Mucosa of rectum (tissue), 2 donors: ENCODE measurements around the gene PYCR2.
"Not testable (repeated sequence)": the region's sequence is repeated elsewhere in the genome, so short reads cannot be mapped to it uniquely, and the experiment has no call there.

Experiments
- H3K27ac ChIP-seq, 2 donors: one replicate each; pipeline ENCODE4 v1.7.0; 2013; ENCODE audit warnings: inconsistent platforms in 2 of 2, low read depth in 2 of 2, low read length in 2 of 2
- H3K27me3 ChIP-seq, 2 donors: one replicate each; pipeline ENCODE4 v1.7.0; 2013; ENCODE audit warnings: low read length in 2 of 2; ENCODE audit not compliant: control insufficient read depth in 2 of 2, insufficient read depth in 2 of 2
- H3K36me3 ChIP-seq, 2 donors: one replicate each; pipeline ENCODE4 v1.7.0; 2013; ENCODE audit warnings: low read length in 2 of 2; ENCODE audit not compliant: control insufficient read depth in 2 of 2, insufficient read depth in 2 of 2
- H3K4me1 ChIP-seq, 2 donors: one replicate each; pipeline ENCODE4 v1.7.0; 2013; ENCODE audit warnings: low read length in 2 of 2, mild to moderate bottlenecking in 1 of 2; ENCODE audit not compliant: control insufficient read depth in 2 of 2, insufficient read depth in 2 of 2
- H3K4me3 ChIP-seq, 2 donors: one replicate each; pipeline ENCODE4 v1.7.0; 2013; ENCODE audit warnings: low read length in 2 of 2
- H3K9ac ChIP-seq, 2 donors: one replicate each; pipeline ENCODE4 v1.7.0; 2013; ENCODE audit warnings: low read length in 2 of 2, low read depth in 1 of 2, mild to moderate bottlenecking in 1 of 2
- H3K9me3 ChIP-seq, 2 donors: one replicate each; pipeline ENCODE4 v1.7.0; 2013; ENCODE audit warnings: low read length in 2 of 2; ENCODE audit not compliant: control insufficient read depth in 2 of 2
- donor health status: healthy.
- donor health status: Normal muscosa, but diverticular disease.

Gene PYCR2

DNA sequence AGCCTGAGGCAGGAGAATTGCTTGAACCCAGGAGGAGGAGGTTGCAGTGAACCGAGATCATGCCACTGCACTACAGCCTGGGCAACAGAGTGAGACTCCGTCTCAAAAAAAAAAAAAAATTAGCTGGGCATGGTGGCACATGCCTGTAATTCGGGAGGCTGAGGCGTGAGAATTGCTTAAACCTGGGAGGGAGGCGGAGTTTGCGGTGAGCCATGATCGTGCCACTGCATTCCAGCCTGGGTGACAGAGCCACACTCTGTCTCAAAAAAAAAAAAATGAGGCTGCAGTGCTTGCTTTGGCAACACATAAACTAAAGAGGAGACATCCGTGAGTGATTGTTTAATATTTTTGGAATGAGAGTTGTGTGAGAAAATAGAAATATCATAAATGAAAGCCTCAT, 12.0 kb upstream of the PYCR2 start:
- not testable (repeated sequence) for H3K27me3 ChIP-seq, H3K9ac ChIP-seq, H3K4me1 ChIP-seq, H3K4me3 ChIP-seq, H3K27ac ChIP-seq, H3K36me3 ChIP-seq, H3K9me3 ChIP-seq

DNA sequence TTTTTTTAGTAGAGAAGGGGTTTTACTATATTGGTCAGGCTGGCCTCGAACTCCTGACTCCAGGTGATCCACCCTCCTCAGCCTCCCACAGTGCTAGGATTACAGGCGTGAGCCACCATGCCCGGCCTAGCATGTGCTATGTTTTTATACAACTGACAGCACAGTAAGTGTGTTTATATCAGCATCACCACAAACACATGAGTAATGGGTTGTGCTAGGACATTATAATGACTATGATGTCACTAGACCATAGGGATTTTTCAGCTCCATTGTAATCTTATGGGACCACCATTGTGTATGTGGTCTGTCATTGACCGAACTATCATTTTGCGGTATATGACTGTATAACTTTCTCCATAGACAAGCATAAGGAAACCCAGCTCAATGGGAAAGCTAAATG, 10.7 kb upstream of the PYCR2 start:
- no peaks in the 10 kb centered on the region for H3K27me3 ChIP-seq
- H3K9ac ChIP-seq = no peak overlapping the region
- H3K4me1 ChIP-seq = no peaks in the 10 kb centered on the region

DNA sequence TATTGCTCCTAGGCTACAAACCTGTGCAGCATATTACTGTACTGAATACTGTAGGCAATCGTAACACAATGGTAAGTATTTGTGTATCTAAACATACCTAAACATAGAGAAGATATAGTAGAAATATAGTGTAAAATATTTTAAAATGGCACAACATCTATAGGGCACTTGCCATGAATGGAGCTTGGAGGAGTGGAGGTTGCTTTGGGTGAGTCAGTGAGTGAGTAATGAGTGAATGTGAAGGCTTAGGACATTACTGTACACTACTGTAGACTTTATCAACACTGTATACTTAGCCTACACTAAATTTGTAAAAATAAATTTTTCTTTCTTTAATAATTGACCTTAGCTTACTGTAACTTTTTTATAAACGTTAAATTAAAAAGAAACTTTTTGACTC, 9.0 kb upstream of the PYCR2 start:
- Histone ChIP-seq H3K36me3 (no peaks in the 10 kb centered on the region), H3K4me1 (peaks cover 0 to 1% of the 10 kb centered on the region in 2 donors), H3K9me3 (no peaks in the 10 kb centered on the region), H3K27ac (no peak overlapping the region), H3K4me3 (no peak overlapping the region), H3K27me3 (no peaks in the 10 kb centered on the region), H3K9ac (no peak overlapping the region)

More for the DNA sequence above, 10.7 kb upstream of the PYCR2 start:
- no peak overlapping the region for H3K27ac ChIP-seq
- H3K4me3 ChIP-seq = no peak overlapping the region
- no peaks in the 10 kb centered on the region for H3K9me3 ChIP-seq
- no peaks in the 10 kb centered on the region for H3K36me3 ChIP-seq

DNA sequence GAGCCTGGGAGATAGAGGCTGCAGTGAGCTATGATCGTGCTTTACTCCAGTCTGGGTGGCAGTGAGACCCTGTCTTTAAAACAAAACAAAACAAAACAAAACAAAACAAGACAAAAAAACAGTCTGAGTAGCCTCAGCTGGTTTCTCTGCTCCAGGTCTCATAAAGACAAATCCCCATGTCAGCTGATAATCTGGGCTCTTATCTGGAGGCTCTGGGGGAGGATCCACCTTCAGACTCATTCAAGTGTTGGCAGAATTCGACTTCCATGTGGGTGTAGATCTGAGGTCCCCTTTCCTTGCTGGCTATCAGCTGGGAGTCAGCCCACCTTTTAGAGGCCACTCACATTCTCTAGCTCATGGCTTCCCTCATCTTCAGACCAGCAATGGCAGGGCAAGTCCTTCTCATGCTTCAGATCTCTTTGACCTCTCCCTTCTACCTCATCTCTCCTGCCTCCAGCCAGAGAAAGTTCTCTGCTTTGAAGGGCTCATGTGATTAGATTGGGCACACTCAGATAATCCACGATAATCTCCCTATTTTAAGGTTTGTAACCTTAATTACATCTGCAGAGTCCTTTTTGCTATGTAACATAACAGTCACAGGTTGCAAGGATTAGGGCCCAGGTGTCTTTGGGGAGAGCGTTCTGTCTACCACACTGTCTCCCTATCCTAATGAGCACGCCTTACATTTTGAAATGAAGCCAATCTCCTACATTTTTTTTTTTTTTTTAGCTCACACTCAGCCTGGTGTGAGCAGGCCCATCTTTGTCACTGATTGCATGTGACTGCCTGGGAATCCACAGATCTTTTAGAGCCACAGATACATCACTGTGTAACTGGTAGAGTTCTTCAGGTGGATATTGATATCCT, 7.5 kb upstream of the PYCR2 start:
- Histone ChIP-seq H3K4me1 (peaks cover 0 to 2% of the 10 kb centered on the region in 2 donors), H3K4me3 (no peak overlapping the region), H3K27me3 (no peaks in the 10 kb centered on the region), H3K9ac (no peak overlapping the region), H3K9me3 (no peaks in the 10 kb centered on the region), H3K36me3 (no peaks in the 10 kb centered on the region), H3K27ac (no peak overlapping the region)

DNA sequence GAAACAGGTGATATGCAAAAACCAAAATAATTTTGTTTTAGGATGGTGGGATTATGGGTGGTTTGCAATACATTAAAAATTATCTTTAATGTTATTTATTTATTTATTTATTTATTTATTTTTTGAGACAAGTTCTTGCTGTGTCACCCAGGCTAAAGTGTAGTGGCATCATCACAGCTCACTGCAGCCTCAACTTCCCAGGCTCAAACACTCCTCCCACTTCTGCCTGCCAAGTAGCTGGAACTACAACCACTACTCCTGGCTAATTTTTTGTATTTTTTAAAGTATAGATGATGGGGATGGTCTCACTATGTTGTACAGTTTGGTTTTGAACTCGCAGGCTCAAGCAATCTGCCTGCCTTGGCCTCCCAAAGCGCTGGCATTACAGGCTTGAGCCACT, 6.5 kb upstream of the PYCR2 start:
- Histone ChIP-seq H3K9ac (no peak overlapping the region), H3K4me1 (peaks cover 0 to 2% of the 10 kb centered on the region in 2 donors), H3K27ac (no peak overlapping the region), H3K36me3 (no peaks in the 10 kb centered on the region), H3K27me3 (no peaks in the 10 kb centered on the region), H3K4me3 (no peak overlapping the region), H3K9me3 (no peaks in the 10 kb centered on the region)

DNA sequence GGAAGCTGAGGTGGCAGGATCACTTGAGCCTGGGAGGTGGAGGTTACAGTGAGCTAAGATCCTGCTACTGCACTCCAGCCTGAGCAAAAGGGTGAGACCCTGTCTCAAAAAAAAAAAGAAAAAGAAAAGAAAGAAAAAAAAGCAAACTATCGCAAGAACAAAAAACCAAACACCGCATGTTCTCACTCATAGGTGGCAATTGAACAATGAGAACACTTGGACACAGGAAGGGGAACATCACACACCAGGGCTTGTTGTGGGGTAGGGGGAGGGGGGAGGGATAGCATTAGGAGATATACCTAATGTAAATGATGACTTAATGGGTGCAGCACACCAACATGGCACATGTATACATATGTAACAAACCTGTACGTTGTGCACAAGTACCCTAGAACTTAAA, 5.4 kb upstream of the PYCR2 start:
- not testable (repeated sequence) for H3K9me3 ChIP-seq

DNA sequence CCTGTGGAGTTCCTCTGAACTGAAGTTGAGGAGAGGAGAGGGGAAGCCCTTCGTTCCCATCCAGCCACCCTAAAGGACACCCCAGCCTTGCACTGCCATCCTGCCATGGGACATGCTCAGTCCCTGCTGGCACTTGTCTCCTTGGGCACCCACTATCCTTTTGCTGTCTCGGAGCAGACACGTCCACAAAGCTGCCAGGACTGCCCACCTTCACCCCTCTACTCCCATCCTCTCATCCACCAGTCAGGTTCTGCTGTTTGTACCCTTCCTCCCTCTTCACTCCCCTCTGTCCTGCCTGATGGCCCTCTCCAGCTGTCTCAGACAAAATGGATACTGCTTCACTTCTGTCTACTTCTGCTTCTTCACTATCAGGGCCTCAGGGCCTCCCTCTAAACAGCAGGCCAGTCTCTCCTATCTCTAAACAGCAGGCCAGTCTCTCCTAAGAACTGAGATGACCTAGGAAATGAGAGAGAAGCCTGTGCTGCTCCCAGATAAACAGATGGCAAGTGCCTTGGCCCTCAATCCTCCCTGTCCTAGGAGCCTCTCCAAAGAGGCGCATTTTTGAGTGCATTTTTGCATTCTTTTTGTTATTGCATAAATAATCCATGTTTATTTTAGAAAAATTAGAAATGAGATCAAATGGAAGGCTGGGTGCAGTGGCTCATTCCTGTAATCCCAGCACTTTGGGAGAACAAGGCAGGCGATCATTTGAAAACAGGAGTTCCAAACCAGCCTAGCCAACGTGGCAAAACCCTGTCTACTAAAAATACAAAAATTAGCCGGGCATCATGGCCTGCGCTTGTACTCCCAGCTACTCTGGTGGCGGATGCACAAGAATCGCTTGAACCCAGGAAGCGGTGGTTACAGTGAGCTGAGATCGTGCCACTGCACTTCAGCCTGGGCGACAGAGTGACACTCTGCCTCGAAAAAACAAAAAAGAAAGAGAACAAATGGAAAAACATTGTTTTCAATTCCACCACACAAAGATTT, 4.4 kb upstream of the PYCR2 start:
- Histone ChIP-seq H3K27ac (no peak overlapping the region), H3K9me3 (no peaks in the 10 kb centered on the region), H3K4me1 (peaks cover 2 to 6% of the 10 kb centered on the region in 2 donors), H3K36me3 (no peaks in the 10 kb centered on the region), H3K9ac (no peak overlapping the region), H3K4me3 (no peak overlapping the region), H3K27me3 (no peaks in the 10 kb centered on the region)

More for the DNA sequence above, 5.4 kb upstream of the PYCR2 start:
- not testable (repeated sequence) for H3K4me3 ChIP-seq, H3K27ac ChIP-seq, H3K27me3 ChIP-seq, H3K9ac ChIP-seq, H3K36me3 ChIP-seq, H3K4me1 ChIP-seq

DNA sequence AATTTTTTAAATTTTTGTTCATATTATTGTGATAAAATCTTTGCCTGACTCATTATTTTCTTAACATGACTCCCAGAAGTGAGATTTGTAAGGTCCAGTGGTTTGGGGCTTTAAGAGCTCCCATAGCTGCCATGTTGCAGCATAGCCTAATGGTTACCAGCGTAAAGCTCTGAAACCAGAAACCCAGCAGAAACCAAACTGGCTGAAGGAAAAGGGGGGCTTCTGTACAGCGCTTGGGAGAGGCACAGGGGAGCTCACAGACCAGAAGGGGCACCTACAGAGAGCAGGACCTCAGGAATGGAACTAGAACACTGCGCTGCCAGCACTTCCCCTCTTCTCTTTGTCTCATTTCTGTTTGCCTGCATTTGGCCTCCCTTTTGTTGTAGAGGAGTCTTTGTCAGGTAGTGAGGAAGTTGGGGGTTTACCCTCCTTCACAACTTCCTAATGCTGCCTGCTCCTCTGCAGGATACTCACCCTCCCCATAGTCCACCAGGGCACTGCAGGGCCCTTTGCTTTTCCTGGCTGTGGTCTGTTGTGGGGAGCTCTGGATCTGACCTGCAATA, 2.6 kb upstream of the PYCR2 start:
- Histone ChIP-seq H3K9me3 (no peaks in the 10 kb centered on the region), H3K27me3 (no peaks in the 10 kb centered on the region), H3K4me3 (no peak overlapping the region), H3K9ac (no peak overlapping the region), H3K27ac (no peak overlapping the region), H3K4me1 (peaks cover 16% of the 10 kb centered on the region in 2 donors), H3K36me3 (peaks cover 5% of the 10 kb centered on the region in 2 donors)

DNA sequence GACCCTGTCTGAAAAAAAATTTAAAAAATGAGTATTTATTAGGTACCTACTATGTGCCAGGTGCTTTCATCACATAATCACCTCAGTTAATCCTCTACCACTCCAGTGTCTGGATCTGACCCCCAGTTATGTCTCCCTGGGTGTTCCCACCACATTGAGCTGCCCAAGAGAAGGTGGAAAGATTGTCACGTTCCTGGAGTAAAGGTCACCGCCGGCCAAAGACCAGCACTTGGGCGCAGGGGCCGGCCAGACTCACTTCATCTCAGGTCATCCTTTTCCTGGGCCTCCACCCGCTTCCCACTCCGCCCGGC, 714 bp downstream of the PYCR2 start:
- H3K9ac ChIP-seq = peak overlapping the region; percentile 94 to 96
- H3K4me1 ChIP-seq = peaks cover 16 to 22% of the 10 kb centered on the region in 2 donors
- H3K9me3 ChIP-seq = no peaks in the 10 kb centered on the region
- H3K27me3 ChIP-seq = no peaks in the 10 kb centered on the region
- H3K4me3 ChIP-seq = peak overlapping the region; percentile 86 to 96
- peaks cover 12 to 22% of the 10 kb centered on the region in 2 donors for H3K36me3 ChIP-seq
- peak overlapping the region; percentile 87 to 93 for H3K27ac ChIP-seq
